B cell (primary cell): ENCODE measurements around the gene SUGP1. TPM values are rescaled to one million over a fixed set of nuclear protein-coding genes. Genes with fewer than 3 reads are reported as not detected.

Experiments
- ATAC-seq: fragments of 200-7000 bp; cut with Tn5 transposase; one replicate; pipeline ENCODE4 v1.10.0; 2021; ENCODE audit warnings: low read depth, mild to moderate bottlenecking, moderate number of reproducible peaks, moderate library complexity
- CTCF ChIA-PET: fragments of 350-600 bp; sonication (Branson Sonifier 250); formaldehyde crosslinking; loops from one replicate; lab custom pipeline; 2021; ENCODE audit warnings: antibody characterized with exemption, inconsistent platforms; lab: Charles Lee
- POLR2A ChIA-PET: fragments of 350-600 bp; sonication (Branson Sonifier 250); formaldehyde crosslinking; loops from one replicate; lab custom pipeline; 2021; ENCODE audit warnings: antibody characterized with exemption; lab: Charles Lee
- DNase-seq: peaks from one replicate; pipeline ENCODE4 v3.0.0; 2013
- H2AFZ ChIP-seq: 2 replicates; pipeline ENCODE4 v1.6.1; 2012; ENCODE audit warnings: mild to moderate bottlenecking, low read depth, low read length; ENCODE audit not compliant: insufficient read depth, poor library complexity, severe bottlenecking
- H3K27ac ChIP-seq, 2 donors: 1 replicate in 1 of 2; 2 replicates in 1 of 2; pipeline ENCODE4 v1.5.1; 2012 to 2013; ENCODE audit warnings: low read length in 2 of 2, mild to moderate bottlenecking in 2 of 2, moderate library complexity in 1 of 2
- H3K27me3 ChIP-seq, 4 experiments: fragments of 200-600 bp in 1 of 4; sonication (generic) in 1 of 4; replicated peaks in 1 of 4; 1 replicate in 2 of 4; 2 replicates in 2 of 4; pipeline versions ENCODE4 v1.6.1 to v1.7.0; 2013 to 2016; ENCODE audit warnings: low read length in 3 of 4, mild to moderate bottlenecking in 2 of 4, mixed read lengths in 1 of 4, moderate library complexity in 1 of 4; ENCODE audit not compliant: insufficient read depth in 4 of 4, control insufficient read depth in 3 of 4; ENCODE audit errors: control extremely low read depth in 1 of 4
- H3K36me3 ChIP-seq, 2 experiments: replicated peaks in 1 of 2; 1 replicate in 1 of 2; 2 replicates in 1 of 2; pipeline versions ENCODE4 v1.6.1 to v1.7.1; 2013; ENCODE audit warnings: low read length in 1 of 2; ENCODE audit not compliant: insufficient read depth in 2 of 2, control insufficient read depth in 1 of 2; ENCODE audit errors: control extremely low read depth in 1 of 2, extremely low read depth in 1 of 2
- H3K4me1 ChIP-seq, 2 donors: fragments of 200-600 bp in 1 of 2; sonication (generic) in 1 of 2; 1 replicate in 1 of 2; 2 replicates in 1 of 2; pipeline versions ENCODE4 v1.5.1 to v1.6.1; 2013 to 2017; ENCODE audit warnings: low read length in 2 of 2; ENCODE audit not compliant: control insufficient read depth in 2 of 2, insufficient read depth in 2 of 2
- H3K4me2 ChIP-seq: replicated peaks from 2 replicates; pipeline ENCODE3; 2012; ENCODE audit warnings: mild to moderate bottlenecking, low read depth, low read length; ENCODE audit not compliant: poor library complexity, severe bottlenecking
- H3K4me3 ChIP-seq, 5 experiments: fragments of 200-600 bp in 1 of 5; sonication (generic) in 1 of 5; 1 replicate in 3 of 5; 2 replicates in 2 of 5; pipeline versions ENCODE4 v1.5.1 to v1.7.0; 2011 to 2016; ENCODE audit warnings: low read length in 4 of 5, mild to moderate bottlenecking in 4 of 5, low read depth in 2 of 5, control low read depth in 1 of 5, moderate library complexity in 1 of 5; ENCODE audit not compliant: insufficient read depth in 1 of 5; ENCODE audit errors: control extremely low read depth in 1 of 5, extremely low read depth in 1 of 5
- H3K79me2 ChIP-seq: fragments of 200-600 bp; sonication (generic); one replicate; pipeline ENCODE4 v1.6.0; 2016; ENCODE audit warnings: low read length; ENCODE audit not compliant: control insufficient read depth, insufficient read depth
- H3K9ac ChIP-seq: fragments of 200-600 bp; sonication (generic); 2 replicates; pipeline ENCODE4 v1.6.1; 2017; ENCODE audit warnings: mild to moderate bottlenecking, low read length, moderate library complexity
- H3K9me3 ChIP-seq, 3 donors: one replicate each; pipeline versions ENCODE4 v1.6.1 to v1.7.1; 2013; ENCODE audit warnings: low read length in 2 of 3; ENCODE audit not compliant: control insufficient read depth in 2 of 3, insufficient read depth in 1 of 3; ENCODE audit errors: control extremely low read depth in 1 of 3
- H4K20me1 ChIP-seq: 2 replicates; pipeline ENCODE4 v1.6.0; 2012; ENCODE audit warnings: mild to moderate bottlenecking, low read length; ENCODE audit not compliant: insufficient read depth, control insufficient read depth, poor library complexity, severe bottlenecking
- H3K27ac Mint-ChIP-seq: one replicate; pipeline ENCODE4 v1.8.0; 2021; ENCODE audit warnings: mixed read lengths
- H3K27me3 Mint-ChIP-seq: one replicate; pipeline ENCODE4 v1.8.0; 2021; ENCODE audit warnings: mixed read lengths
- H3K4me1 Mint-ChIP-seq: one replicate; pipeline ENCODE4 v1.8.0; 2021; ENCODE audit warnings: mixed read lengths
- H3K4me3 Mint-ChIP-seq: one replicate; pipeline ENCODE4 v1.8.0; 2021; ENCODE audit warnings: mixed read lengths
- H3K9me3 Mint-ChIP-seq: one replicate; pipeline ENCODE4 v1.8.0; 2022; ENCODE audit warnings: mixed read lengths; ENCODE audit not compliant: insufficient read depth
- CTCF ChIP-seq: fragments of 200-600 bp; IDR thresholded peaks from one replicate; pipeline ENCODE4 v1.8.0; 2022; ENCODE audit warnings: antibody characterized with exemption, mild to moderate bottlenecking
- EZH2 ChIP-seq: IDR thresholded peaks from 2 replicates; pipeline ENCODE4 v1.6.1; 2012; ENCODE audit warnings: borderline replicate concordance, low read depth, mild to moderate bottlenecking, moderate library complexity, low read length; ENCODE audit not compliant: insufficient read depth, poor library complexity, severe bottlenecking
- WGBS: methylation state at CpG from one replicate; pipeline ENCODE4 v1.1.5; 2013; ENCODE audit warnings: missing lambda C conversion rate; ENCODE audit not compliant: insufficient coverage; 5-methylcytosine and 5-hydroxymethylcytosine counted together
- intact Hi-C: fragments of 100-400 bp; cut with micrococcal nuclease; formaldehyde crosslinking; loops from one replicate; pipeline ENCODE4 v1.10.0; 2022
- polyA plus RNA-seq: library from polyadenylated mRNA; depleted of rRNA; stranded (reverse); fragments of >200 nt; gene quantifications from 2 replicates; pipeline ENCODE4 v1.2.3, GENCODE V29; 2012
- total RNA-seq, 2 donors: library from RNA; stranded (reverse); fragments of 120-200 nt in 1 of 2; gene quantifications; 1 replicate in 1 of 2; 2 replicates in 1 of 2; pipeline versions ENCODE4 v1.2.3 to v1.2.4, GENCODE V29; 2013 to 2022

Gene SUGP1
- total and polyA plus RNA-seq, 2 donors (not counting 1 experiment from before 2014, with no cell fraction given): 61.3 to 86.9 TPM

GRCh38 chr19:19276851-19277250 lies 43.5 kb downstream of the SUGP1 start:
- over 99% methylated on average over 14 of the region's 20 CpGs for WGBS
- H3K36me3 ChIP-seq: peaks cover 0 to 54% of the 10 kb centered on the region in 2 experiments
- H3K27me3 ChIP-seq: peaks cover 0 to 21% (median 0%) of the 10 kb centered on the region in 4 experiments
- ChIA-PET POLR2A (no interaction called here), CTCF (interaction anchor here (0.7 kb wide), 1 partner anchor 311 kb away, joined by 3 read pairs; no protein-coding TSS in a partner anchor)
- Mint-ChIP-seq H3K4me1 (peaks cover 5% of the 10 kb centered on the region), H3K4me3 (no peak overlapping the region), H3K27ac (no peak overlapping the region), H3K27me3 (peaks cover 18% of the 10 kb centered on the region), H3K9me3 (no peaks in the 10 kb centered on the region)
- H4K20me1 ChIP-seq: no peaks in the 10 kb centered on the region
- TF ChIP-seq EZH2 (no peak), CTCF (no peak)
- H3K4me2 ChIP-seq: no peak overlapping the region
- intact Hi-C loops: no loop called here
- DNase-seq (no peak), ATAC-seq (no peak)
- no peak overlapping the region for H2AFZ ChIP-seq
- H3K4me1 ChIP-seq: peaks cover 0 to 5% of the 10 kb centered on the region in 2 donors
- no peak overlapping the region for H3K4me3 ChIP-seq
- no peaks in the 10 kb centered on the region for H3K9me3 ChIP-seq
- no peaks in the 10 kb centered on the region for H3K79me2 ChIP-seq
- H3K9ac ChIP-seq: no peak overlapping the region
- no peak overlapping the region for H3K27ac ChIP-seq

GRCh38 chr19:19276386-19276785 lies 43.9 kb downstream of the SUGP1 start:
- ChIA-PET POLR2A (no interaction called here), CTCF (no interaction called here)
- H4K20me1 ChIP-seq: no peaks in the 10 kb centered on the region

More at GRCh38 chr19:19276386-19276785, 43.9 kb downstream of the SUGP1 start:
- Histone ChIP-seq H3K79me2 (no peaks in the 10 kb centered on the region), H3K4me1 (peaks cover 0 to 5% of the 10 kb centered on the region in 2 donors), H2AFZ (no peak overlapping the region), H3K36me3 (peaks cover 0 to 50% of the 10 kb centered on the region in 2 experiments), H3K4me3 (no peak overlapping the region), H3K27me3 (peaks cover 0 to 23% (median 0%) of the 10 kb centered on the region in 4 experiments), H3K4me2 (no peak overlapping the region), H3K9ac (no peak overlapping the region), H3K9me3 (no peaks in the 10 kb centered on the region), H3K27ac (no peak overlapping the region)
- Mint-ChIP-seq H3K27ac (no peak overlapping the region), H3K9me3 (no peaks in the 10 kb centered on the region), H3K27me3 (peaks cover 21% of the 10 kb centered on the region), H3K4me1 (peaks cover 5% of the 10 kb centered on the region), H3K4me3 (no peak overlapping the region)
- ATAC-seq (no peak), DNase-seq (no peak)
- no peak for TF ChIP-seq CTCF
- TF ChIP-seq EZH2: no peak
- intact Hi-C loops: no loop called here
- 97% methylated on average over 10 of the region's 12 CpGs for WGBS
